ENCODE data around the gene KRT79.
"Not testable (repeated sequence)": the region's sequence is repeated elsewhere in the genome, so short reads cannot be mapped to it uniquely, and the experiment has no call there.

Gene KRT79

DNA sequence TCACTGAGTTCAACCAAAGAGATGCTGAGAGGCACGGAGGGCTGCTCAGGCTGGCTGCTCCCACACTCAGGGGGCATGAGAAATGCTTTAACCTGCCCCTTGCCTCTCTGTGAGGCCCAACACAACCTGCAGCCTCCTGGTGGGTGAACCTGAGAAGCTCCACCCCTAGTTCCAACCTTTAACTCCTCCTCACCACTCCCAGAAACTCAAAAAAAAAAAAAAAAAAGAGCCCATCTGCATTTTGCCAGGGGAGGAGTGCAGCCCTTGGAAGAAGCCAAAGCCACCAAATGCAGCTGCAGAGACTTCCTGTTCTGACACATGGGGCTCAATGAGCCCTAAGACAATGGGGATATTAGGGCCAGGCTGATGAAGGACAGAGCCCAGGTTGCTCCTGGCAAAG lies 29.1 kb downstream of the KRT79 start:
- no peak for TF ChIP-seq ZNF274 (IDR thresholded peaks at IDR 0.05; ENCODE audit: low read depth, low read length)
- H3K4me3 ChIP-seq (ENCODE audit: low read length), result no peak overlapping the region

GRCh38 chr12:52802442-52802841 lies 31.7 kb downstream of the KRT79 start:
- no peak overlapping the region for H3K4me3 ChIP-seq (ENCODE audit: low read length)
- no peak for TF ChIP-seq ZNF274 (IDR thresholded peaks at IDR 0.05; ENCODE audit: low read depth, low read length)

DNA sequence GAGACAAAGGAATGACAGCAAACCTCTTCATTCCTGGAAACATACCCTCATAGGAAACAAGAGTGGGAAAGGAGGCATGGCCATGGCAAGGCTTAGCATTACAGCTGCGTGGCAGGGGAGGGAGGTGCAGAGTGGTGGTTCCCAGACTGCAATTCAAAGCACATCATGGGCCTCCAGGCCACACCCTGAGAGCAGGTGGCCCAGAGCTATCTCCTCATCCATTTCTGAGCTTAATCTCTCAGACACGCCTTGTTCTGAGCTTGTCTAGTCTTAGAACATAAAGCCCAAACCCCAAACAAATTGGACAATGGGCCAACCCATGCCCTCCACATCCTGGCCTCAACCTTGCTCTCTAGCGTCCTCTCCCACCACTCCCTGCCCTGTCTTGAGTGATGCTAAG lies 32.3 kb downstream of the KRT79 start:
- no peak overlapping the region for H3K4me3 ChIP-seq (ENCODE audit: low read length)
- no peak for TF ChIP-seq ZNF274 (IDR thresholded peaks at IDR 0.05; ENCODE audit: low read depth, low read length)

- TF ChIP-seq ZNF274 (IDR thresholded peaks at IDR 0.05; ENCODE audit: low read depth, low read length), result no peak
- no peak overlapping the region for H3K4me3 ChIP-seq (ENCODE audit: low read length)
Observed at GRCh38 chr12:52800259-52800917, 33.7 kb downstream of the KRT79 start.

DNA sequence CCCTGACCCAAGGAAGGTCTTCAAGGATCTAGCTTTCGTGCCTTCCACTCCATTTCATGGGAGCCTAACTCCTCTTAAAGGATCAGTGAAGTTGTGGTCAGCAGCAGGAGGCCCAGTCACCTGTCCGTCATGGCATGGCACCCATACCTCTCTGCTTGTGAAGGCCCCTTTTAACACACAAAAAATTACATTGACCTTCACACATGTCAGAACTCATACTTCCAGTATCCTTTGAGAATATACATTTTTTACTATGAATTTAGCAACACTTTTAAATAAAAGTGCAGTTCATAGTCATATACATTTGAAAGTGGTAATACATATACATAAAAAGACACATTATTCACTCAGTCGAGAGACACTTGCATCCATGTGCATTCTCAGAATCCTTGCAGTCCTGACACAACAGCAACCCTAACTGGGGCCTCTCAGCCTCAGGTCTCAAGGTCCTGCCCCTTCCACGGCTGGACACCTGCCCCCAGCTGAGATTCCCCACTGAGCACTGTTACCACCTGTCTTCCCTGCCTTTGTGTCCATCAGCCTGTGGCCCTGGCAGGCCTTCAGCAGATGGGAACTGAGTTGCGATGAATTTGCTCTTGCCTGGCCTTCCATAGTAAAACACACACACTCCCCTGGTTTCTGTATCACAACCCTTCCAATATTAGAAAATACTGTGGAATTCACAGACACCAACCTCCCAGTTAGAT lies 34.5 kb downstream of the KRT79 start:
- TF ChIP-seq ZNF274 (IDR thresholded peaks at IDR 0.05; ENCODE audit: low read depth, low read length), result no peak
- H3K4me3 ChIP-seq (ENCODE audit: low read length), result no peak overlapping the region

GRCh38 chr12:52798671-52799504 lies 35.2 kb downstream of the KRT79 start:
- no peak overlapping the region for H3K4me3 ChIP-seq (ENCODE audit: low read length)
- TF ChIP-seq ZNF274 (IDR thresholded peaks at IDR 0.05; ENCODE audit: low read depth, low read length), result no peak

DNA sequence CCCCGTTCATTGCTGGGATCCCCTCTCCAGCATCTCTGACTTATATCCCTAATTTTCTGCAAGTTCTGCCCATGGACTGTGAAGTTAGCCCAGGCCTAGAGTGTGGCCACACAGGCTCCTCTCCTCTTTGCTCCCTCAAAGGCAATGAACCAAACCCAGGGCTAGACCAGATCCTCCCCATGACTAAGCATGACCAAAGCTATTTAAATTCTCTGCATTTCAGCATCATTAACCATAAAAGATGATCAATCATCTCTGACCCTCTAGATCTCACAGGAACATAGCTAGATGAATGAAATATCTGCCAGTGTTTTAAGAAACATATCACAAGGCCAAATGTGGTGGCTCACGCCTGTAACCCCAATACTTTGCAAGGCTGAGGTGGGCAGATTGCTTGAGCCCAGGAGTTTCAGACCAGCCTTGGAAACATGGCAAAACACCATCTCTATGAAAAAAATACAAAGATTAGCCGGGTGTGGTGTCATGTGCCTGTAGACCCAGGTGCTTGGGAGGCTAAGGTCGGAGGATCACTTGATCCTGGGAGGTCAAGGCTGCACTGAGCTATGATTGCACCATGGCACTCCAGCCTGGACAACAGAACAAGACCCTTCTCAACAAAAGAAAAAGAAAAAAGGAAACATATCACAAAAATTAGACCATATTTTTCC lies 36.0 kb downstream of the KRT79 start:
- TF ChIP-seq ZNF274 (IDR thresholded peaks at IDR 0.05; ENCODE audit: low read depth, low read length), result no peak
- H3K4me3 ChIP-seq (ENCODE audit: low read length), result no peak overlapping the region

DNA sequence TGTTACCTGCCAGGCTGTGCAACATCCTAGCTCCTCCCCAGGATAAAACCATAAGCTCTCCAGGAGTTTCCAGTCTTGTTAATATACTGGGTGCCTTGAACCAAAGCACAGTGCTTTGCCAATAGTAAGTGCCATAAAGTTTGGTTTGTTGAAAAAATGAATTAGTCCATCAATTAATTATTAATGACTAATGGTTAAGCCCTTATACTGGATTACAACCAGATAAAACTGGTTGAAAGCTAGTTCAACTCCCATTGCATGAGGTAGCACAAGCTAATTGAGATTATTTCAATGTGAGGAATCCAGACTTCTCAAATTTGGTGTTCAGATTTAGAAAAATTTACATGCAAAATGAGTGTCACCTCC lies 36.6 kb downstream of the KRT79 start:
- H3K4me3 ChIP-seq (ENCODE audit: low read length), result no peak overlapping the region
- no peak for TF ChIP-seq ZNF274 (IDR thresholded peaks at IDR 0.05; ENCODE audit: low read depth, low read length)

GRCh38 chr12:52796839-52797528 lies 37.1 kb downstream of the KRT79 start:
- no peak for TF ChIP-seq ZNF274 (IDR thresholded peaks at IDR 0.05; ENCODE audit: low read depth, low read length)
- H3K4me3 ChIP-seq (ENCODE audit: low read length), result no peak overlapping the region

- H3K4me3 ChIP-seq (ENCODE audit: low read length), result no peak overlapping the region
- TF ChIP-seq ZNF274 (IDR thresholded peaks at IDR 0.05; ENCODE audit: low read depth, low read length), result no peak
Observed at GRCh38 chr12:52796429-52796794, 37.7 kb downstream of the KRT79 start.

- TF ChIP-seq ZNF274 (IDR thresholded peaks at IDR 0.05; ENCODE audit: low read depth, low read length), result no peak
- H3K4me3 ChIP-seq (ENCODE audit: low read length), result no peak within 1 kb of the TSS
Observed at GRCh38 chr12:52795694-52796428, 38.2 kb downstream of the KRT79 start, which contains the start of gene KRT3. TSS of gene KRT3 (minus strand) at chr12:52796117. CDS start at chr12:52796042, 75 bp downstream.

DNA sequence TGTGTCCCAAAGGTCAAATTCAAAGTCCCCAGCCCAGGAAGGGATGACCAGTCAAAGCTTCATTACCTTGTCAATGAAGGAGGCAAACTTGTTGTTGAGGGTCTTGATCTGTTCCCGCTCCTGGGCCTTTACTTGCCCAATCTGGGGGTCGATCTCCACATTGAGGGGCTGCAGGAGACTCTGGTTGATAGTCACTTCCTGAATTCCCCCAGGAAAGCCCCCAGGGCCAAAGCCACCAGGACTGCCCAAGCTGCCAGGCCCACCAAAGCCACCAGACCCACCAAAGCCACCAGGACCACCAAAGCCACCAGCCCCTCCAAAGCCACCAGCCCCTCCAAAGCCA lies 38.8 kb downstream of the KRT79 start:
- H3K4me3 ChIP-seq (ENCODE audit: low read length), result not testable (repeated sequence)
